NCI-H524 (cell line): ENCODE data around the gene B3GNT2.

Experiments used
- DNase-seq, 2 experiments: peaks; one replicate each; lab custom pipeline; 2025; lab: John Stamatoyannopoulos, UW

Gene B3GNT2

DNA sequence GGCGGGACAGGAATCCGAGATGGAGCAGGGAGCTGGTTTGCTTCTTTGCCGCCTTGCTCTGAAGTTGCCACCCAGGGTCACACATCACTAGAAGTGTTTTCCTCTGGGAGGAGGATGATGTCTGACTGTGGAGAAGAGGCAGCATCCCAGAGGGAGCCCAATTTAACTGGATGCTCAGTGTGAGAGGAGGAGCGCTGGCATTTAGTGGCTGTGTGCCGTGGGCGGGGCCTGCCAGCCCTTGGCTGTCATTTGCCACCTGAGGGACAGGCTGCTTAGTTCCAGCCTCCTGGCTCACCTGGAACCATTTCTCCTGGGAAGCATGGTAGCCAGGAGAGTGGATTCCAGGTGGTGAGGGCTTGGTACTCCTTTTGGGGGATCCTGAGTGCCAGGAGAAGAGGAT, 9.6 kb downstream of the B3GNT2 start:
- DNase-seq = no peak

DNA sequence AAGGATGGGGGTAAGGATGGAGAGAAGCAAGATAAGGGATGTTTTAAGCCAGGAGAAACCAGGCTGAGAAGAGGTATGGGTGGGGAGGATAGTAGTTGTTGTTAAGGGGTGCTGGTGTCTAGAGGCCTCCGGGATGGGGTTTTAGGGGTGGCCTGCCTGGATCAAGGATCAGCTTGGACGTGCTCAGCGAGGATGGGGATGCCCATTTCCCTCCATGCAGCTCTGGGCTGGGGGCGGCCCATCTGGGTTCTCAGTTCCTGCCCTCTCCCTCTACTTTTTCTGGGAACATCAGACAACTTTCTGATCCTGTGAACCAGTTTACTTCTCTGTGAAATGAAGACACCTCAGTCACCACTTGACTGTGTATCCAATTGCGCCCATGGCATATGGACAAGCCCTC, 10.1 kb downstream of the B3GNT2 start:
- peak in 1 of 2 experiments; percentile 49 for DNase-seq

DNA sequence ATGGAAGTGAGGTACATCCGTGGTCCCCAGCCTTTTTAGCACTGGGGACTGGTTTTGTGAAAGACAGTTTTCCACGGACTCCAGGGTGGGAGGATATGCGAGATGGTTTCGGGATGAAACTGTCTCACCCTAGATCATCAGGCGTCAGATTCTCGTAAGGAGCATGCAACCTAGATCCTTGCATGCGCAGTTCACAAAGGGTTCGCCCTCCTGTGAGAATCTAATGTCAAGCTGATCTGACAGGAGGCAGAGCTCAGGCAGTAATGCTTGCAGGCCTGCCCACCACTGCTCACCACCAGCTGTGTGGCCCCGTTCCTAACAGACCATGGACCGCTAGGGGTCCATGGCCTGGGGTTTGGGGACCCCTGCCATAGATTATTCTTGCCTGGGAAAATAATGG, 11.6 kb downstream of the B3GNT2 start:
- DNase-seq = no peak

DNA sequence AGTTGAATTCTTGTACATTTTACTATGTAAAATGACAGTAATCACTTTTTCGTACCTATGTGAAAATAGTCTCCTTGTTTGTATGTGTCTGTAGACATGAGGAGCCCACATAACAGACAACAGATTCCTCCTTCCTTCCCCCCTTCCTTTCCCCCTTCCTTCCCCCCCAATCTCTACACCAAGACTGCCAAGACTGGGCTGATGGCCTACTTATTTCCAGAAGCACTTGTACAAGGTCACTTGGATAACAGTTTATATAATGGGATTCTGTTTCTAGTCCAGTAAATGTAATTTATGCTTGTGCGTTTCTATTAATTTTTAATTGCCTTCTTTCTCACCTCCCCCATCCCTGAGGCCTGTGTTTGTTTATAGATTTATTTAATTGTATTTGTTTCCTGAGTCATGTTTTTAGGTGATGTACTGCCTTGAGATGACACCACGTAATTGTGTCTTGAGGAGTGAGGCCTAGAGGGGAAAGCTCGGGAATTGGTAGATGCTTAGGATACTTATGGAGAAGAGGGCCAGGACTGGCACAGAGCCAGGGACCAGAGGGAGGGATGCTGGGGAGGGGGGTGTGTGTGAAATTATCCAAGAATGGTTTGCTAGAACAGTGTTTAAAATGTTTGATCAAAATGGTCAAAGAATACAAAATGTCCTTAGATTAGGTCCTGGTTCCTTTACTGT, 12.3 kb downstream of the B3GNT2 start:
- DNase-seq = no peak

DNA sequence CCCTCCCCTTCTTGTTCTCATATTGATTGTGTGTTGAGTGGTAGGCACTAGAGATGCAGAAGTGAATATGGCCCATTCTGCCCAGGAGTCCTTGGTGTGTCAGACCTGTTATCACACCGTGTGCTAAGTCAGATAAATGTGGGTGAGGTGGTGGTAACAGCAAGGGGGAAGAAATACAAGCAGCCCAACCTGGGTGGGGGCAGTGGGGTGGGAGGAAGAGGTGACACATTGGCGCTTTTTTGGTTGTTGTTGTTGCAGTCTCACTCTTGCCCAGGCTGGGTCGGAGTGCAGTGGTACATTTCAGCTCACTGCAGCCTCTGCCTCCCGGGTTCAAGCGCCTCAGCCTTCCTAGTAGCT, 12.8 kb downstream of the B3GNT2 start:
- no peak for DNase-seq

DNA sequence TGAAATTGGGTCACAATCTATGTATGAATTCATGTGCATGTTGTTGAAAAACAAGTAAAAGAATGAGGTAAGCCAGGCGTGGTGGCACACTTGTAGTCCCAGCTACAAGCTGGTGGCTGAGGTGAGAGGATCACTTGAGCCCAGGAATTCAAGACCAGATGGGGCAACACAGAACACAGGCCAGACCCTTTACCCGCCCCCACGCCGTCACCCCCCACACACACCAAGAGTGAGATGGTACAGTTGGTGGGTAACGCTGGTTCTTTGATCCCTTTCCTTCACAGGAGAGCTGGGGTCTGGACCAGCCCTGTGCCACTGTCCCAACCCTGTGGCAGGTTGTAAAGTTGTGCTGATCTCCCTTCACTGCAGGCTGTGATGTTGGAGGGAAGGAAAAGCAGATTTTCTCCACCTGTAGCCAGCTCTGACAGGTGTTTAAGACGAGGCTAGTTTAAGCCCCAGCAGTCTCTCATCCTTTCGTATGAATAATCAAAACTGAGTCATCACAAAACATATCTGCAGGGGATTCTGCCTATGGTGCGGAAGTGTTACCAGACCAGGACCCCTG, 13.6 kb downstream of the B3GNT2 start:
- peak in 1 of 2 experiments; percentile 11 for DNase-seq

DNA sequence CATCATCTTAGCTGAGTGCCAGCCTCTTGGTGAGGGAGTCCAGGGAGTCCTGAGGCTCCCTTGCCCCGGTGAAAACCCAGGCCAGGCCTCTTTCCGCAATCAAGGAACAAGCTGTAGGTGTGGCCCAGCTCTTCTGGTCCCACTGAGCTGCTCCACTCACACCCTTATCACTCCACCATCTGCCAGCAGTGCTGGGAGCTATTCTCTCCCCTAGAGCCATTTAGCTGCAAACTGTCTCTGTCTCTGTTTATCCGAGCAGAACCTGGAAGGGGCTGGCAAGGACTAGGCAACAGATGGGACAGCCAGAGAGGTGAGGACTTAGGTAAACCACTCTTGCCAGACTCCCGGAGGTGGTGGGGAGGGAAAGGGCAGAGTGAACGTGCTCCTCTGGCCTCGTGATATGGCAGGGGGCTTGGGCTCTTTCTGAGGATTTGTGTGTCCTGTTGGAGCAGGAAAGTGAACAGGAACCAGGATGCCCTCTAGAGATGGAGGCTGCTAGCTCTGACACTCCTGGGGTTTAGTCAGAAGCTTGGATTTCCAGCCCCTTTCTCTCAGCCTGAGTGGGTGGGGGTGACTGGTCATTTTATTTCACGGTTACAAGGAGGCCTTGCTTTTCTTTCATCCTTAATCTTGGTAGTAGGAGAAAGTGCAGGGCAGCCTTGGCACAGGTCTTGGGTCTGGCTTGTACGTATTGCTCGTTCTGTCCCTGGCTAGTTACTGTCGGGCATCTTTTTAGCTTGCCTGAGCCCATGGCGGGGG, 19.6 kb downstream of the B3GNT2 start:
- peak; percentile 98 for DNase-seq

DNA sequence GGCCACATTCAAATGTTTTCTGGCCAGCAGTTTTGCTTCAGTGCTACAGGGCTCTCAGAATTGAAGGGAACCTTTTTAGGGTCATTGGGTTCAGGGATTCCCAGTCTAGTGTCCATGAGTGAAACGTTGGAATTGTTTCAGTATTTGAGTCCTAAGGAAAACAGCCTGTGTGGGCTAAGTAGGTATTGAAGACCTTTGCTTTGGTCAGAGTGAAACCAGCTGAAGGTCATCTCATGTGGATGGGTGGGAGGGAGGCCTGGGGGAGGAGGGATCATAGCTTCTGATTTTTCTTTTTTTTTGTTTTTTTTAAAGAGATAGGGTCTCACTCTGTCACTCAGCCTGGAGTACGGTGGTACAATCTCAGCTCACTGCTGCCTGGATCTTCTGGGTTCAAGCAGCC, 20.2 kb downstream of the B3GNT2 start:
- DNase-seq = no peak

DNA sequence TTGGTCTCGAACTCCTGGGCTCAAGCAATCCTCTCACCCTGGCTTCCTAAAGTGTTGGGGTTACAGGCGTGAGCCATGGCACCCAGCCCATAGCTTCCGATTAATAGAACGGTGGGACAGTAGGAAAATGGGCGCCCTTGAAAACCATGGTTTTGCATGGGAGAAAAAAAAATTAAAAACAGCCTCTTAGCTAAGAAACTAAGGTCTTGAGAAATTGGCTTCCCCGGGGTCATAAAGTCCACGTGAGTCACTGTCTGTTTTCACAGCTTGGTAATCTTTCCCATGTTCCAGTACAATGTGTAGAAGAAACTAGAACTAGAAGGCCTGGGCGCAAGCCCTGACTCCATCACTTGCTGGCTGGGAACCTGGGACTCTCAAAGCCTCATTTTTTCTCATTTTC, 20.7 kb downstream of the B3GNT2 start:
- DNase-seq = no peak

DNA sequence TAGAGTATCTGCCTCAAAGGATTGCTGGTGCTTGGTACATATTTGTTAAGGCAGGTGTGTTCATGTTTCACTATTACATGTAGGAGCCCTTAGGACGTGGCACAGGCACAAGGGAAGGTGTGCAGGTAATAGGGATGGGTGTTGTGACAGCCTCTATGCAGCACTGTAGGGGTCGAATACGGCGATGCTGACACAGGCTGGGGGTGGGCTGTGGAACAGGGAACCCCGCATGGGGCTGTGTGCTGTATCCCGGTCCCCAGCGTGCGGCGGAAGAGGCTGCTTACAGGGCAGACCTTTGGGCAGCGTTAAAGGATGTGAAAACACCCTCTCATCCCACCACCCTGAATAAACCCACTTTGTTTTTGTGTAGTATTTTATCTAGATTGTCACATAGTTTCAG, 21.5 kb downstream of the B3GNT2 start:
- no peak for DNase-seq

DNA sequence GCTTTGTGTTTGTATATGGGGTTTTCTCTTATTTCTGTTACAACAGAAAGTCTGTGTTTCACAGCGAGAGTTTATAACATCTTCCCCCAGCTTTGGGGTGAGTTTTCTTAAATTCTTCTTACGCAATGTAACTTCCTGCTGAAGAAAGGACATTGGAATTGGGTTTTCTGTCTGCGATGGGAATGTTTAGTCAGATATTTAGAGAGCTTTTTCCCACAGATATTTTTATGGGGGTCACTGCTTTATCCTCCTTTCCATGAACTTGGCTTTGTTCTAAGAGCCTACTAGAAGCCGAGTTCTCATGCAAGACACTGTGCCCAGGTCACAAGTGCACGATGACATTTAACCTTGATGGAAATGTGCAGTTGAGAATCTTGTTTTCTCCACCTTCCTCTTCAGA, 22.1 kb downstream of the B3GNT2 start:
- no peak for DNase-seq

DNA sequence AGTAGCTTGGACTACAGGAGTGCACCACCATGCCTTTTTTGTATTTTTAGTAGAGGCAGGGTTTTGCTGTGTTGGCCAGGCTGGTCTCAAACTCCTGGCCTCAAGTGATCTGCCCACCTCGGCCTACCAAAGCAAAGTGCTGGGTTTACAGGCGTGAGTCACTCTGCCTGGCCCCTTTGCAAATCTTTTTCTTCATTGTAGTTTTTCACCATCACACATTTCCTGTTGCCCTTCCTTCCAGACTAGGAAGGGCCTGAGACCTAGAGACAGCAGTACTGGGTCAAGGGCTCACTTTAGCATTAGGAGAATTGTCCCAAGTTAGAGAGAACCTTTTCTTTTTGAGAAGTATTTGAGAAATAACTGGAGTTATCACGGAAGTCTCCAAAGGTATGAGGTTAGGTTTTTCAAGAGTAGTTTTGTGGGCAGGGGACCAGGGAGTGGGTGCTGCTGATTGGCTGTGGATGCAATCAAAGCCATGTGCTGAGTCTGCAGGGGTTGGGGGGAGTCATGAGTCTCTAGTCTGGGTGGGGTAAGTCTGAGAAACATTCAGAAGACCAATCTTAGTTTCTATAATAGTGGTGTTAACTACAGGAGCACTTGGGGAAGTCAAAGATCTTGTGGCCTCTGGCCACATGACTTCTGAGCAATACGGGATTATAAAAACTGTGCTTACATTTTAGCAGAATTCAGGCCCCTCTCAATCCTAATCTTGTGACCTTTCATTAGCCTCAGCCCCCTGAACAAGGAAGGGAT, 23.7 kb downstream of the B3GNT2 start:
- no peak for DNase-seq

DNA sequence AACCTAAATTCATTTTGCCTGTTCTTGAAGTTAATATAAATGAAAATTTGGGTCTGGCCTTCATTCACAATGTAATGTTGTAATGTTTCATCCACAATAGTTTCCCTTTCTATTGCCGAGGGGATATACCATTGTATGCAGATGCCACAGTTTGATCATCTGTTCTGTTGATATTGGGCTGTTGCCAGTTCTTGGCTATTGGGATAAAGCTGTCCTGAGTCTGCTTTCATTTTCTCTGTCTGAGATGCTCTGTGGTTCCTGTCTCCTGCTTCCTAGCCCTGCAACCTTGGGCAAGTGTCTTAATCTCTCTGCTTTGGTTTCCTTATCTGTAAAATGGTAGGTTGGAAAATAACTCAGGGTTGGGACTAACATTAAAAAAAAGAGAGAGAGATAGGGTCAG, 25.2 kb downstream of the B3GNT2 start:
- DNase-seq = no peak

DNA sequence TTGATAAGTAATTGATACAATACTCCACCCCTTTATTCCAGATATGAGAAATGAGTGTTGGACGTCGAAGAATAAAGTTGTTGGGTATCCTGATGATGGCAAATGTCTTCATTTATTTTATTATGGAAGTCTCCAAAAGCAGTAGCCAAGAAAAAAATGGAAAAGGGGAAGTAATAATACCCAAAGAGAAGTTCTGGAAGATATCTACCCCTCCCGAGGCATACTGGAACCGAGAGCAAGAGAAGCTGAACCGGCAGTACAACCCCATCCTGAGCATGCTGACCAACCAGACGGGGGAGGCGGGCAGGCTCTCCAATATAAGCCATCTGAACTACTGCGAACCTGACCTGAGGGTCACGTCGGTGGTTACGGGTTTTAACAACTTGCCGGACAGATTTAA, 26.3 kb downstream of the B3GNT2 start:
- no peak for DNase-seq

DNA sequence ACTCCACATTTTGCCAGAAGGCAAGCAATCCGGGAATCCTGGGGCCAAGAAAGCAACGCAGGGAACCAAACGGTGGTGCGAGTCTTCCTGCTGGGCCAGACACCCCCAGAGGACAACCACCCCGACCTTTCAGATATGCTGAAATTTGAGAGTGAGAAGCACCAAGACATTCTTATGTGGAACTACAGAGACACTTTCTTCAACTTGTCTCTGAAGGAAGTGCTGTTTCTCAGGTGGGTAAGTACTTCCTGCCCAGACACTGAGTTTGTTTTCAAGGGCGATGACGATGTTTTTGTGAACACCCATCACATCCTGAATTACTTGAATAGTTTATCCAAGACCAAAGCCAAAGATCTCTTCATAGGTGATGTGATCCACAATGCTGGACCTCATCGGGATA, 26.8 kb downstream of the B3GNT2 start:
- no peak for DNase-seq

DNA sequence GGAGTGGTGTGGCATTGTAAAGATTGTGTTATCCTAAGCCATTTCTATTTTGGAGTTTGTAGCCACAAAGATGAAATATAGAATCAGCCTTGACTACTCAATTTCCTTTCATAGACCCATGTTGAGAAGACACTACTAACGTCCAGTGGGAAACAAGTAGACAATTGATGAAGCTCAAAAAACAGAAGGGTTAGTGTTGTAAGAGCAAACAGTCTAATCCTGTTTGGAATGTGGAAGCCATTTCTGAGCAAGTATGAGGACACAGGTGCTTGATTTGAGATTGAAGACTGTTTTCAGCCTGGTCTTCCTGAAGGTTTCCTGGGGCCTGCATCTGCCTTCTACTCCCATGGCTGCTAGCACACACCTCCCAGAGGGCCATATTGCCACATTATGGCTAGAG, 29.1 kb downstream of the B3GNT2 start:
- no peak for DNase-seq

DNA sequence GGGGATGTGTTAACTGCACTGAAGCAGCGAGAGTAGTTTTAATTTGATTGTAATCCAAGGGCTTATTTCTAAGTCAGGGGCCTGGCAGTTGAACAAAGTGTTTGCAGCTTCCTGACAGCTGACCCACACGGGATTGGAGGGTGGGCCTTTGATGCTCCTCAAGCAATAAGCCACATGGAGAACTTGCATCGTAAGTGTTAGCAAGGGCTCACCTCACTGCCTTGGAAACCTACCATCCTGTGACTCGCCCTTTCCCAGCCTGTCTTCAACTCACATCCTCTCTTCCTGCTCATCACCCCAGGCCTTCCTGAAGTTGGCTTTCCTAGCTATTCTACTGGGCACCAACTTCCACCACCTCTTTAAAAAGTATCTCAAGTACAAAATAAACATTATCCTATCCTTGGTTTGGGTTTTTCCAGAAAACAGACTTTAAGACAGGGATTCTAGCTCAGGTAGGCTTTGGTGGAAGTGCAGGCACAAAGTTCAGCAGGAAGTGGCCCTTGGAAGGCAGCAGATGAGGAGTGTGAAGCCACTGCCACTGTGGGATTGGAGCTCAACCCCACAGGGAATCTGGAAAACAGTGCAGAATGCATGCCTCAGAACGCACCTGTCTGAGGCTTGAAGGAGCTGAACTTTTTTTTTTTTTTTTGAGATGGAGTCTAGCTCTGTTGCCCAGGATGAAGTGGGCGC, 31.6 kb downstream of the B3GNT2 start:
- no peak for DNase-seq

DNA sequence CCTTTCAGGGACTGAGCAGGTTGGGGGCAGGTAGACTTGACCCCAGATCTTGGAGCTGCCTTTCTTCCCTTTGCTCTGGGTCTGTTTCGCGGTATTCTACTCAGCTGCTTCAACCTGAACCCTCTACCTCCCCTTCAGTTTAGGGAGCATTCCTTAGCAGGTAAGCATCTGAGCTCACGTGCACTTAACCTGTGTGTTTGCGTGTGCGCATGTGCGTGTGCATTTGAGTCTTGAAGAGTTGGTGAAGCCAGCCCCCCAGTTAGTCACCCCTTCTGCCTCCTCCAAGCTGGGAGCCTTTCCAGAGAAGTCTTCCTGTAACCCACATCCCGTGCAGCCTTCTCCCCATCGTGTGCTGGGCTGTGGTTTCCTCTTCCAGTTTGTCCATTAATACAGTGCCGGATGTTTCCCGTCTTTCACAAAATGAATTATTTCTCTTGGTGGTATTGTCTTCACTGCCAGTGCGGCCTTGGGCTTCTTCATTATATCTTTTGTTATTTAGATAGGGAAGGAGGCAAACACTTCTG, 33.2 kb downstream of the B3GNT2 start:
- DNase-seq = no peak

DNA sequence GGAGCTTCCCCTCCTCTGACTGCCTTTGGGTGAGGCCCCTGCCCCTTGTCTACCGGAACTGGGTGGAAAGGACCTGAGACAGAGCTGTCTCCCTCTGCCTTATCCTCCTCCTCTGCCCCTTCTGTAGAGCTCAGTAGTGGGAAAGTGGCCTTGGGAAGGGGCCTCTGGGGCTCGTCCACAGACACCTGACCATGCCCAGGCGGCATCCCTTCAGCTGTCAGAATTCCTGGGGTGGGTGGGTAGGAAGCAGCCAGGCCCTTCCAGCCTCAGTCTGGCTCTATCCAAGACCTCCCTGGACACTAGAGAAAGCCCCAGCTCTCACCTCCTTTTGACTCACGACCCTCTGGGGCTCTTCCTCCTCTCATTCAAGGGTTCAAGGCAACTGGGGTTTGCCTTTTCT, 35.6 kb downstream of the B3GNT2 start:
- no peak for DNase-seq

DNA sequence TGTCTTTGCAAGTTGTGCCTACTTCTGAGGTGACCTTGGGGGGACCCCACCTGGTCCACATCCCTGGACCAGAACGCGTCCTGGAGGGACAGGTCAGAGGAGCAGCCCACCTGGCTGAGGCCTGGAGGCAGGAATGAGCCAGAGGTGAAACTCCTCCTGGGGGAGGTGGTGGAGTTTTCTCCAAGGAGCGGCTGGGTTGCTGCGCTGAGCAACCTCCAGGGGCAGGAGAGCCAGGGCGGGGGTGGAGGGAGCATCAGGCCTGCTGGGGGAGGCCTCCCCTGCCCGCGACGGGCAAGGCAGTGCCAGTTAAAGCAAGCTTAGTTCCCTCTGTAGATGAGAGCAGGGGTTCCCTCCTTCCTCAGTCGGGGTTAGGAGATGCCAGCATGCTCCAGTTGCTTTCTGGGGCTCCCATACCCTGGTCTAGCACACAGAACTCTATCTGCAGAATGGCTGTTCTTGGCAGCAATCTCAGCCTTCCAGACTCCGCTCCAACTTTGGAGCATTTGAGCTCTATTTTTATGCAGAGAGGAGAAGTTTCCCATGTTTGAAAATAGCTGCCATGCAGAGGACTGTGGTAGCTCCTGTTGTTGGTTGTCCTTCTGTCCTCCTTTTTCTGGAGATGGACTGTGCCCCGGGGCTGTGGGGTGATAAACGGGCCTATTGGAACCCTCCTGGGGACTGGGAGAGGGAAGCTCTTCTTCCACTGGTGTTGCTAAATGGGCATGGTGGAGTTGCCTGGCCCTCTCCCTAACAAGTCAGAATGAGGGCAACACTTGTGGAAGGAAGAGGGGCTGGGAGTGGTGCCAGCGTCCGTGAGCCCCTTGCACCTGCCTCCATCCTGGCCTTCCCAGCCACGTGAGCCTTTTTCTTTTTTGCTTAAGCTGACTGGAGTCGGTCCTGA, 39.1 kb downstream of the B3GNT2 start:
- no peak for DNase-seq

DNA sequence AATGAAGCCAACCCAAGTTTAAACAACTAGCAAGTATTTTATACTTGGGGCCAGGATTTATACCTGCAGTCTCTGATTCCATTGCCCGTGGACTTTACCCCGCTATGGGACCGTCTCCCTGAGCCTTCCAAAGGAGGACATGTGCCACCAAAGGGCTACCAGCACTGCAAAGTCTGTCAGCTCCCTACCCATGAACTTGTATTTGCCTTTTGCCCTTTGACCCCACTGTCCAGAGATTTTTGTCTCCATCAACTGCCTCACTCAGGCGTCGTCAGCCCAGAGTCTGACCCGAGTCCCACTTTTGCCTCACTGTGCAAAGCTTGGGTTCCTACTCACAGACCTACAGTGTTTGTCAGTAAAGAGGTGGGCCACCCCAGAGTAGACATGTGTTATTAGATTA, 40.6 kb downstream of the B3GNT2 start:
- DNase-seq = no peak
